Measurements from ENCODE around the gene RMND1. TPM values are rescaled to one million over a fixed set of nuclear protein-coding genes. Genes with fewer than 3 reads are reported as not detected.

Gene RMND1
- polyA plus RNA-seq, 1 donor from 2014 or later = 35.3 TPM

- Histone ChIP-seq H3K4me3 (ENCODE audit: low read length) (no peak overlapping the region), H3K4me2 (ENCODE audit: low read length) (no peak overlapping the region), H3K9ac (ENCODE audit: low read length) (no peak overlapping the region), H3K27me3 (ENCODE audit: insufficient read depth, low read depth, low read length) (no peaks in the 10 kb centered on the region), H3K36me3 (ENCODE audit: insufficient read depth, low read length) (no peaks in the 10 kb centered on the region), H3K79me2 (replicated peaks; ENCODE audit: insufficient read depth, low read length) (peaks cover 47% of the 10 kb centered on the region), H2AFZ (ENCODE audit: low read depth, low read length) (no peak overlapping the region), H4K20me1 (ENCODE audit: insufficient read depth) (no peaks in the 10 kb centered on the region), H3F3A (ENCODE audit: insufficient read depth, low read length, poor library complexity, severe bottlenecking) (no peaks in the 10 kb centered on the region), H3K27ac (ENCODE audit: low read length) (no peak overlapping the region), H3K9me3 (ENCODE audit: low read length) (no peaks in the 10 kb centered on the region), H3K9me2 (ENCODE audit: insufficient read depth, low read length) (no peaks in the 10 kb centered on the region)
- TF ChIP-seq TAF1 (IDR thresholded peaks at IDR 0.05; ENCODE audit: low read depth) = no peak
These were observed 49.7 kb downstream of the RMND1 start for GRCh38 chr6:151402228-151402627.

GRCh38 chr6:151400473-151400872 lies 51.5 kb downstream of the RMND1 start:
- Histone ChIP-seq H3K4me2 (ENCODE audit: low read length) (no peak overlapping the region), H3K79me2 (replicated peaks; ENCODE audit: insufficient read depth, low read length) (peaks cover 64% of the 10 kb centered on the region), H3K9ac (ENCODE audit: low read length) (no peak overlapping the region), H3K27ac (ENCODE audit: low read length) (no peak overlapping the region), H3K36me3 (ENCODE audit: insufficient read depth, low read length) (no peaks in the 10 kb centered on the region), H4K20me1 (ENCODE audit: insufficient read depth) (no peaks in the 10 kb centered on the region), H3K9me3 (ENCODE audit: low read length) (no peaks in the 10 kb centered on the region), H3K27me3 (ENCODE audit: insufficient read depth, low read depth, low read length) (no peaks in the 10 kb centered on the region), H3F3A (ENCODE audit: insufficient read depth, low read length, poor library complexity, severe bottlenecking) (no peaks in the 10 kb centered on the region), H3K9me2 (ENCODE audit: insufficient read depth, low read length) (no peaks in the 10 kb centered on the region), H3K4me3 (ENCODE audit: low read length) (no peak overlapping the region), H2AFZ (ENCODE audit: low read depth, low read length) (no peak overlapping the region)
- no peak for TF ChIP-seq EZH2 (IDR thresholded peaks at IDR 0.05; ENCODE audit: borderline replicate concordance, insufficient read depth, low read length, poor library complexity, severe bottlenecking)
- TF ChIP-seq RAD21 (conservative IDR thresholded peaks at IDR 0.05) = no peak
- TF ChIP-seq MXI1 (conservative IDR thresholded peaks at IDR 0.05; ENCODE audit: poor library complexity, severe bottlenecking) = no peak
- TF ChIP-seq SMC3 (conservative IDR thresholded peaks at IDR 0.05; ENCODE audit: poor library complexity) = no peak
- no peak for TF ChIP-seq EP300 (conservative IDR thresholded peaks at IDR 0.05; ENCODE audit: poor library complexity, severe bottlenecking)
- no peak for TF ChIP-seq POLR2AphosphoS5 (IDR thresholded peaks at IDR 0.05)
- no peak for TF ChIP-seq TAF1 (IDR thresholded peaks at IDR 0.05; ENCODE audit: low read depth)
- TF ChIP-seq, protein P1, sequence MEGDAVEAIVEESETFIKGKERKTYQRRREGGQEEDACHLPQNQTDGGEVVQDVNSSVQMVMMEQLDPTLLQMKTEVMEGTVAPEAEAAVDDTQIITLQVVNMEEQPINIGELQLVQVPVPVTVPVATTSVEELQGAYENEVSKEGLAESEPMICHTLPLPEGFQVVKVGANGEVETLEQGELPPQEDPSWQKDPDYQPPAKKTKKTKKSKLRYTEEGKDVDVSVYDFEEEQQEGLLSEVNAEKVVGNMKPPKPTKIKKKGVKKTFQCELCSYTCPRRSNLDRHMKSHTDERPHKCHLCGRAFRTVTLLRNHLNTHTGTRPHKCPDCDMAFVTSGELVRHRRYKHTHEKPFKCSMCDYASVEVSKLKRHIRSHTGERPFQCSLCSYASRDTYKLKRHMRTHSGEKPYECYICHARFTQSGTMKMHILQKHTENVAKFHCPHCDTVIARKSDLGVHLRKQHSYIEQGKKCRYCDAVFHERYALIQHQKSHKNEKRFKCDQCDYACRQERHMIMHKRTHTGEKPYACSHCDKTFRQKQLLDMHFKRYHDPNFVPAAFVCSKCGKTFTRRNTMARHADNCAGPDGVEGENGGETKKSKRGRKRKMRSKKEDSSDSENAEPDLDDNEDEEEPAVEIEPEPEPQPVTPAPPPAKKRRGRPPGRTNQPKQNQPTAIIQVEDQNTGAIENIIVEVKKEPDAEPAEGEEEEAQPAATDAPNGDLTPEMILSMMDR (IDR thresholded peaks at IDR 0.05; ENCODE audit: poor library complexity, severe bottlenecking) = no peak
- TF ChIP-seq, protein P2, sequence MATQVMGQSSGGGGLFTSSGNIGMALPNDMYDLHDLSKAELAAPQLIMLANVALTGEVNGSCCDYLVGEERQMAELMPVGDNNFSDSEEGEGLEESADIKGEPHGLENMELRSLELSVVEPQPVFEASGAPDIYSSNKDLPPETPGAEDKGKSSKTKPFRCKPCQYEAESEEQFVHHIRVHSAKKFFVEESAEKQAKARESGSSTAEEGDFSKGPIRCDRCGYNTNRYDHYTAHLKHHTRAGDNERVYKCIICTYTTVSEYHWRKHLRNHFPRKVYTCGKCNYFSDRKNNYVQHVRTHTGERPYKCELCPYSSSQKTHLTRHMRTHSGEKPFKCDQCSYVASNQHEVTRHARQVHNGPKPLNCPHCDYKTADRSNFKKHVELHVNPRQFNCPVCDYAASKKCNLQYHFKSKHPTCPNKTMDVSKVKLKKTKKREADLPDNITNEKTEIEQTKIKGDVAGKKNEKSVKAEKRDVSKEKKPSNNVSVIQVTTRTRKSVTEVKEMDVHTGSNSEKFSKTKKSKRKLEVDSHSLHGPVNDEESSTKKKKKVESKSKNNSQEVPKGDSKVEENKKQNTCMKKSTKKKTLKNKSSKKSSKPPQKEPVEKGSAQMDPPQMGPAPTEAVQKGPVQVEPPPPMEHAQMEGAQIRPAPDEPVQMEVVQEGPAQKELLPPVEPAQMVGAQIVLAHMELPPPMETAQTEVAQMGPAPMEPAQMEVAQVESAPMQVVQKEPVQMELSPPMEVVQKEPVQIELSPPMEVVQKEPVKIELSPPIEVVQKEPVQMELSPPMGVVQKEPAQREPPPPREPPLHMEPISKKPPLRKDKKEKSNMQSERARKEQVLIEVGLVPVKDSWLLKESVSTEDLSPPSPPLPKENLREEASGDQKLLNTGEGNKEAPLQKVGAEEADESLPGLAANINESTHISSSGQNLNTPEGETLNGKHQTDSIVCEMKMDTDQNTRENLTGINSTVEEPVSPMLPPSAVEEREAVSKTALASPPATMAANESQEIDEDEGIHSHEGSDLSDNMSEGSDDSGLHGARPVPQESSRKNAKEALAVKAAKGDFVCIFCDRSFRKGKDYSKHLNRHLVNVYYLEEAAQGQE (IDR thresholded peaks at IDR 0.05; ENCODE audit: borderline replicate concordance) = no peak

- H3K79me2 ChIP-seq (replicated peaks; ENCODE audit: insufficient read depth, low read length) = peaks cover 72% of the 10 kb centered on the region
- no peak overlapping the region for H3K4me2 ChIP-seq (ENCODE audit: low read length)
- no peaks in the 10 kb centered on the region for H4K20me1 ChIP-seq (ENCODE audit: insufficient read depth)
- no peak overlapping the region for H3K4me3 ChIP-seq (ENCODE audit: low read length)
- H3K9ac ChIP-seq (ENCODE audit: low read length) = no peak overlapping the region
- H3K9me2 ChIP-seq (ENCODE audit: insufficient read depth, low read length) = no peaks in the 10 kb centered on the region
- H3K36me3 ChIP-seq (ENCODE audit: insufficient read depth, low read length) = no peaks in the 10 kb centered on the region
- TF ChIP-seq TAF1 (IDR thresholded peaks at IDR 0.05; ENCODE audit: low read depth) (no peak), SMC3 (conservative IDR thresholded peaks at IDR 0.05; ENCODE audit: poor library complexity) (no peak), POLR2AphosphoS5 (IDR thresholded peaks at IDR 0.05) (no peak), RAD21 (conservative IDR thresholded peaks at IDR 0.05) (no peak), EP300 (conservative IDR thresholded peaks at IDR 0.05; ENCODE audit: poor library complexity, severe bottlenecking) (no peak), EZH2 (IDR thresholded peaks at IDR 0.05; ENCODE audit: borderline replicate concordance, insufficient read depth, low read length, poor library complexity, severe bottlenecking) (no peak), MXI1 (conservative IDR thresholded peaks at IDR 0.05; ENCODE audit: poor library complexity, severe bottlenecking) (no peak)
- TF ChIP-seq, protein P1 (IDR thresholded peaks at IDR 0.05; ENCODE audit: poor library complexity, severe bottlenecking) = no peak
- TF ChIP-seq, protein P2 (IDR thresholded peaks at IDR 0.05; ENCODE audit: borderline replicate concordance) = no peak
- H3K27ac ChIP-seq (ENCODE audit: low read length) = no peak overlapping the region
- H3K27me3 ChIP-seq (ENCODE audit: insufficient read depth, low read depth, low read length) = no peaks in the 10 kb centered on the region
- no peaks in the 10 kb centered on the region for H3F3A ChIP-seq (ENCODE audit: insufficient read depth, low read length, poor library complexity, severe bottlenecking)
- H3K9me3 ChIP-seq (ENCODE audit: low read length) = no peaks in the 10 kb centered on the region
- H2AFZ ChIP-seq (ENCODE audit: low read depth, low read length) = no peak overlapping the region
These were observed 52.2 kb downstream of the RMND1 start for GRCh38 chr6:151399679-151400078.
